ENCODE data around the gene COBLL1.
"Not testable (repeated sequence)": the region's sequence is repeated elsewhere in the genome, so short reads cannot be mapped to it uniquely, and the experiment has no call there.

Gene COBLL1

GRCh38 chr2:164841719-164842623 is at the start of gene COBLL1:
COBLL1 (minus strand) TSS chr2:164841823; CDS start chr2:164841196, 627 bp downstream.
- DNase-seq, result peak; percentile 71

GRCh38 chr2:164890544-164890943 is 48.9 kb upstream of the COBLL1 start:
- DNase-seq, result no peak

GRCh38 chr2:164888592-164888991 is 47.0 kb upstream of the COBLL1 start:
- DNase-seq, result no peak

- DNase-seq, result no peak
These were observed 46.0 kb upstream of the COBLL1 start for GRCh38 chr2:164887434-164888144.

GRCh38 chr2:164882276-164882675 is 40.7 kb upstream of the COBLL1 start:
- no peak for DNase-seq

- no peak for DNase-seq
These were observed 39.9 kb upstream of the COBLL1 start for GRCh38 chr2:164881524-164881923.

GRCh38 chr2:164879901-164880535 is 38.4 kb upstream of the COBLL1 start:
- DNase-seq, result no peak

GRCh38 chr2:164877927-164878326 is 36.3 kb upstream of the COBLL1 start:
- no peak for DNase-seq

- DNase-seq, result no peak
These were observed 35.5 kb upstream of the COBLL1 start for GRCh38 chr2:164877169-164877568.

GRCh38 chr2:164875334-164876205 is 33.9 kb upstream of the COBLL1 start:
- DNase-seq, result no peak

- no peak for DNase-seq
These were observed 31.7 kb upstream of the COBLL1 start for GRCh38 chr2:164873210-164873908.

GRCh38 chr2:164871404-164871803 is 29.8 kb upstream of the COBLL1 start:
- DNase-seq, result no peak

- no peak for DNase-seq
These were observed 27.8 kb upstream of the COBLL1 start for GRCh38 chr2:164869420-164869772.

GRCh38 chr2:164868563-164869419 is 27.2 kb upstream of the COBLL1 start:
- peak; percentile 16 for DNase-seq

- DNase-seq, result no peak
These were observed 26.3 kb upstream of the COBLL1 start for GRCh38 chr2:164867779-164868397.

- DNase-seq, result not testable (repeated sequence)
These were observed 24.8 kb upstream of the COBLL1 start for GRCh38 chr2:164866381-164866780.

- no peak for DNase-seq
These were observed 19.0 kb upstream of the COBLL1 start for GRCh38 chr2:164860694-164861042.

GRCh38 chr2:164859906-164860693 is 18.5 kb upstream of the COBLL1 start:
- not testable (repeated sequence) for DNase-seq

GRCh38 chr2:164859251-164859818 is 17.7 kb upstream of the COBLL1 start:
- DNase-seq, result no peak

Measured in NCI-H1105 (cell line).